HG03469 (cell line): ENCODE measurements around the gene USP6.
"Not testable (repeated sequence)": the region's sequence is repeated elsewhere in the genome, so short reads cannot be mapped to it uniquely, and the experiment has no call there.

Source experiments
- ATAC-seq: cut with Tn5 transposase; IDR thresholded peaks from one replicate; pipeline ENCODE4 v1.9.1; 2021; ENCODE audit warnings: mild to moderate bottlenecking, moderate library complexity, moderate number of reproducible peaks; ENCODE audit not compliant: unreplicated experiment

The USP6 gene

GRCh38 chr17:5115673-5116651 lies at the start of gene USP6:
Gene USP6, plus strand, starts transcription at chr17:5116032. Its CDS starts 14,336 bp downstream, at chr17:5130368.
- no peak for ATAC-seq

GRCh38 chr17:5068236-5068635 lies 47.6 kb upstream of the USP6 start:
- ATAC-seq, result no peak

GRCh38 chr17:5069724-5070123 lies 46.1 kb upstream of the USP6 start:
- no peak for ATAC-seq

- not testable (repeated sequence) for ATAC-seq
These were observed 40.4 kb upstream of the USP6 start for GRCh38 chr17:5075472-5075871.

- ATAC-seq, result not testable (repeated sequence)
These were observed 38.6 kb upstream of the USP6 start for GRCh38 chr17:5077275-5077674.

- no peak for ATAC-seq
These were observed 38.1 kb upstream of the USP6 start for GRCh38 chr17:5077781-5078105.

- no peak for ATAC-seq
These were observed 37.5 kb upstream of the USP6 start, which contains the start of gene ZFP3 for GRCh38 chr17:5078106-5079028. Gene ZFP3, plus strand, starts transcription at chr17:5078467. Its CDS starts 13,038 bp downstream, at chr17:5091505.

- no peak for ATAC-seq
These were observed 35.2 kb upstream of the USP6 start for GRCh38 chr17:5080591-5080990.

GRCh38 chr17:5092218-5093010 lies 23.4 kb upstream of the USP6 start:
- no peak for ATAC-seq

GRCh38 chr17:5096731-5097100 lies 19.1 kb upstream of the USP6 start:
- ATAC-seq, result no peak

- no peak for ATAC-seq
These were observed 18.6 kb upstream of the USP6 start for GRCh38 chr17:5097101-5097834.

- no peak for ATAC-seq
These were observed 16.6 kb upstream of the USP6 start for GRCh38 chr17:5099271-5099670.

GRCh38 chr17:5100832-5101231 lies 15.0 kb upstream of the USP6 start:
- ATAC-seq, result no peak

GRCh38 chr17:5110816-5111215 lies 5.0 kb upstream of the USP6 start:
- ATAC-seq, result no peak

- ATAC-seq, result peak; percentile 71
These were observed 4.2 kb upstream of the USP6 start, which contains the start of gene ZNF232 for GRCh38 chr17:5111402-5112204. Gene ZNF232, minus strand, starts transcription at chr17:5111878. Its CDS starts 56 bp downstream, at chr17:5111822.

GRCh38 chr17:5118219-5118618 lies 2.4 kb downstream of the USP6 start:
- ATAC-seq, result no peak

GRCh38 chr17:5120036-5120435 lies 4.2 kb downstream of the USP6 start:
- no peak for ATAC-seq

- ATAC-seq, result not testable (repeated sequence)
These were observed 4.8 kb downstream of the USP6 start for GRCh38 chr17:5120436-5121185.
